ENCODE measurements around the gene BOD1L1. TPM values are rescaled to one million over a fixed set of nuclear protein-coding genes. Genes with fewer than 3 reads are reported as not detected.
"Not testable (repeated sequence)": the region's sequence is repeated elsewhere in the genome, so short reads cannot be mapped to it uniquely, and the experiment has no call there.

BOD1L1 gene
- total RNA-seq, 2 experiments from 2014 or later, result 32.4 to 42.7 TPM

DNA sequence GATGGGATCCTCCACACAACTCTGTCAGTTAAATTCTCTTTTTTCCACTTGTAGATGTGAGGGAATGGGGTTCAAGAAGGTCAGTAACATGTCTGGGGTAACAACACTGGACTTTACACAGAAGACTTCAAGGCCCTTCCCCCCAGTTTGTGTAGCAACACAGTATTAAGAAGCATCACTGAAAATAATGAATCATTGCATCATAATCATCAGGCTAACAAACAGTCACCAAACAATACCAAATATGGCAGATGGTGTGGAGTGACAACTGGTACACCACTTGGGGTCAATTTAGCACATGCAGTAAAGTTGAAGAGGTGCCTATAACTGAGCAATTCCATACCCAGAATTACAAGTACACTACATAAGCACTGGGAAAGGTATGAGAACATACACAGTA lies 38.6 kb downstream of the BOD1L1 start:
- ChIA-PET POLR2A (no interaction called here), CTCF (no interaction called here)
- intact Hi-C loops (cut with DNase I, micrococcal nuclease), result no loop called here
- no peak for DNase-seq
- peaks cover 27% of the 10 kb centered on the region for H3K36me3 Mint-ChIP-seq (ENCODE audit: low read depth)
- no peaks in the 10 kb centered on the region for H3K9me3 Mint-ChIP-seq (ENCODE audit: low read depth)
- H3K27ac Mint-ChIP-seq, result no peak overlapping the region
- no peaks in the 10 kb centered on the region for H3K4me1 Mint-ChIP-seq
- ATAC-seq, result no peak
- H3K27me3 Mint-ChIP-seq, result no peaks in the 10 kb centered on the region
- H3K4me3 Mint-ChIP-seq, result no peak overlapping the region

DNA sequence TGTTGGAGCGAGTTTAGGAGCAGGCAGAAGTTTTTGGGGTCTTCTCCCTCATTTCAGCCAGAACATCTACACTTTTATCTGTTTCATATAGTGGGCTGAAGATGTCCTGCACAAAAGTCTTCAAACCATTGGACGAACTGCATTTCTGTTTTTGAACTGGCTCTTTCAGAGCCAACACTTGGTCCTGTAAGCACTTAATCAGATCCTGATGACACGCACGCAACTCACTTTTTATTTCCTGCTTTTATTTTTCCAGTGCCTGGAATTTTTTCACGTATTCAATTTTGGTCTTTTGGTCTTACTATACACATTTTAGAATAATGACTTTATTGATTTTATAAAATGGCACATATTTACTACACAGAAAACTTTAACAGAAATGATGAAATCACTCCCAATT lies 43.0 kb downstream of the BOD1L1 start:
- Mint-ChIP-seq H3K4me3 (no peak overlapping the region), H3K27me3 (no peaks in the 10 kb centered on the region), H3K36me3 (ENCODE audit: low read depth) (peaks cover 37% of the 10 kb centered on the region), H3K27ac (no peak overlapping the region), H3K4me1 (no peaks in the 10 kb centered on the region), H3K9me3 (ENCODE audit: low read depth) (no peaks in the 10 kb centered on the region)
- intact Hi-C loops (cut with DNase I, micrococcal nuclease), result no loop called here
- ChIA-PET POLR2A (no interaction called here), CTCF (interaction anchor here (1.8 kb wide), 1 partner anchor 9 kb away, joined by 3 read pairs; no protein-coding TSS in a partner anchor)
- DNase-seq, result no peak
- ATAC-seq, result no peak

DNA sequence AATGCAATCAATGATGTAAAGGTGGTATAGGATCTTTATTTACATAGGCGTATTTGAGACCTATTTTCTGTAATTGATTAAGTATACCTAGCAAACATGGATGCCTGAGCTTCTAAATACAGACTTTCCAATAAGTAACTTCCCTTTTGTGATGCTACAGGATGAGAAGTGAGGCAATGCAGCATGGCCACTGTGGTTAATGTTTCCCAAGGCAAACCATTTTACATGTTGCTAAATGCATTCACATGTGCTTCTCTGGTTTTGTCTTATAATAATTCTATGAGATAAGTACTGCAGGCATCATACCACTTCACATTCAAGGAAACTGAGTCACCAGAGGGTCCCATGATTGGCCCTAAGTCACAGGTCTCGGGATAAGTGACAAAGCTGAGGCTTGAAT lies 47.5 kb downstream of the BOD1L1 start:
- peaks cover 39% of the 10 kb centered on the region for H3K36me3 Mint-ChIP-seq (ENCODE audit: low read depth)
- ATAC-seq, result no peak
- H3K27ac Mint-ChIP-seq, result no peak overlapping the region
- H3K9me3 Mint-ChIP-seq (ENCODE audit: low read depth), result no peaks in the 10 kb centered on the region
- no peaks in the 10 kb centered on the region for H3K27me3 Mint-ChIP-seq
- ChIA-PET POLR2A (no interaction called here), CTCF (interaction anchor here (0.8 kb wide), 1 partner anchor 12 kb away, joined by 3 read pairs; no protein-coding TSS in a partner anchor)
- intact Hi-C loops (cut with DNase I, micrococcal nuclease), result no loop called here
- no peaks in the 10 kb centered on the region for H3K4me1 Mint-ChIP-seq
- no peak overlapping the region for H3K4me3 Mint-ChIP-seq
- DNase-seq, result no peak

DNA sequence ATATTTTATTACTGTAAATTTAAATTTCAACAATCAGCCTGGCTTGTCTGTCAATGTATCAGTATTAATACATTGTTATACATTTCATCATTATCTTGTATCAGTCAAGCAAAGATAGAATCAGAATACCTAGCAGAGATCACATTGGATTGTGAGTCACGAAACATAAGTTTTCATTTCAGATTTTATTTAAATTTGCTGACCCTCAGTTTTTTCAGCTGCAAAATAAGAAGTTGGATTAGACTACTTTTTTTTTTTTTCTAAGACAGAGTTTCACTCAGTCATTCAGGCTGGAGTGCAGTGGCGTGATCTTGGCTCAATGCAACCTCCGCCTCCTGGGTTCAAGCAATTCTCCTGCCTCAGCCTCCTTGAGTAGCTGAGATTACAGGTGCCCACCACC lies 49.9 kb downstream of the BOD1L1 start:
- CTCF ChIA-PET, result interaction anchor here (1.4 kb wide), 1 partner anchor 13 kb away, joined by 3 read pairs; no protein-coding TSS in a partner anchor
- H3K9me3 Mint-ChIP-seq (ENCODE audit: low read depth), result no peaks in the 10 kb centered on the region
- intact Hi-C loops (cut with DNase I, micrococcal nuclease), result no loop called here

DNA sequence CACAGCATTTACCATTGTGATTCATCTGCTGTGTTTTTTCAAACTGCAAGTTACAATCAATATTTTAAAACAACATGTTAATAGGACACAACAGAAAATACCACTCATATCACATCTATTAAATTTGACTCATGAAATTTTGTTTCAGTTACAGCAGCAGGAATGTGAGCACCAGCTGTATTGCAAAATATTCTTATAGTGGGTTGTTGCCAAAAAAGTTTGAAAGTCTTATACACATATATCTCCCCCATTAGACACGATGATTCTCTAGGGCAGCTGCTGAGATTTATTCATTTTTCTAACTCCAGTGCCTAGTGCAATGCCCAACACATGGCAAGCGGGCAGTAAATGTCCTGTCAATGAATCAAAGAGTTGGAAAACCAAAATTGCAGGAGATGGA lies 56.6 kb downstream of the BOD1L1 start:
- no peak overlapping the region for H3K4me3 Mint-ChIP-seq
- H3K9me3 Mint-ChIP-seq (ENCODE audit: low read depth), result no peaks in the 10 kb centered on the region
- H3K27ac Mint-ChIP-seq, result no peak overlapping the region
- no peaks in the 10 kb centered on the region for H3K27me3 Mint-ChIP-seq
- no peaks in the 10 kb centered on the region for H3K4me1 Mint-ChIP-seq
- ChIA-PET CTCF (no interaction called here), POLR2A (no interaction called here)
- peaks cover 22% of the 10 kb centered on the region for H3K36me3 Mint-ChIP-seq (ENCODE audit: low read depth)
- intact Hi-C loops (cut with DNase I, micrococcal nuclease), result no loop called here
- ATAC-seq, result no peak
- DNase-seq, result no peak

More for the DNA sequence above, 49.9 kb downstream of the BOD1L1 start:
- ATAC-seq (no peak), DNase-seq (no peak)
- H3K27me3 Mint-ChIP-seq, result no peaks in the 10 kb centered on the region
- POLR2A ChIA-PET, result no interaction called here
- H3K4me1 Mint-ChIP-seq, result no peaks in the 10 kb centered on the region
- no peak overlapping the region for H3K27ac Mint-ChIP-seq
- peaks cover 31% of the 10 kb centered on the region for H3K36me3 Mint-ChIP-seq (ENCODE audit: low read depth)
- no peak overlapping the region for H3K4me3 Mint-ChIP-seq

DNA sequence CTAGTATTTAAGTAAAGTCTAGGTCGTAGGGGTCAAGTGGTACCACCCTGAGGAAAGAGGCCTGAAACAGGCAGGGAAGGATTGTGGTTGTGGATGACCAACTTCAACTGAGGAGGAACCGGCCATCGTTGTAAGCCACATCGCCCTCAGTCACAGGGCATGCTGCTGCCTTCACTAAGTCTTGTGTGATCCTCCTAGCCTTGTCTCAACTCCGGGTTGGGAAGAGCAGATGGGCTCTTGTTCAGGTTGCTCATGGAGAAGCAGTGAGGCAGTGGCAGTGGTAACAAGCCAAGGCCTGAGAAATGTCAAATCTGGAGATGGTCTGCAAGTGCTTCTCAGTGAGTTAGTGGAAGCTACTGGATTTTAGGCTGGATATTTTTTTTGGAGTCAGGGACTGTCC lies 60.4 kb downstream of the BOD1L1 start:
- ChIA-PET POLR2A (no interaction called here), CTCF (no interaction called here)
- peaks cover 20% of the 10 kb centered on the region for H3K36me3 Mint-ChIP-seq (ENCODE audit: low read depth)
- DNase-seq (no peak), ATAC-seq (no peak)
- H3K4me3 Mint-ChIP-seq, result no peak overlapping the region
- H3K4me1 Mint-ChIP-seq, result no peaks in the 10 kb centered on the region
- no peak overlapping the region for H3K27ac Mint-ChIP-seq
- intact Hi-C loops (cut with DNase I, micrococcal nuclease), result no loop called here
- H3K27me3 Mint-ChIP-seq, result no peaks in the 10 kb centered on the region
- H3K9me3 Mint-ChIP-seq (ENCODE audit: low read depth), result no peaks in the 10 kb centered on the region

DNA sequence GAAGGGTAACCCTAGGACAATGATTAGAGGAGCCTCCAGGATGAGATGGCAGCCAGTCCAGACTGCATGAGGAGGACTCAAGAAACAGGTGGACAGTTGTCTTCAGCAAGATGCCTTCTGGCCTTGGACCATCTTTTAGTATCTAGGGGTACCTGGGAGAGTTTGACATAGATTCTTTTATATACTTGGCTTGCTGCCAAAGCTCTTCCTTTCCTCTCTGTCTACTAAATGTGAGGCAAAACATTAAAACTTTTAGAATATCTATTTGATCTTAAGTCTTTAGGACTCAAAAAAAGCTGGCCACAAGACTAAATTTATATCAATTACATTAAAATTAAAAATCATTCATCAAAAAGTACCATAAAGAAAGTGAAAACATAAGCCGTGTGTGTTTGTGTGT lies 64.6 kb downstream of the BOD1L1 start:
- Mint-ChIP-seq H3K27me3 (peaks cover 4% of the 10 kb centered on the region), H3K4me3 (no peak overlapping the region), H3K27ac (no peak overlapping the region), H3K9me3 (ENCODE audit: low read depth) (no peaks in the 10 kb centered on the region), H3K36me3 (ENCODE audit: low read depth) (peaks cover 10% of the 10 kb centered on the region), H3K4me1 (no peaks in the 10 kb centered on the region)
- no peak for ATAC-seq
- DNase-seq, result no peak
- ChIA-PET CTCF (no interaction called here), POLR2A (no interaction called here)
- intact Hi-C loops (cut with DNase I, micrococcal nuclease), result no loop called here

DNA sequence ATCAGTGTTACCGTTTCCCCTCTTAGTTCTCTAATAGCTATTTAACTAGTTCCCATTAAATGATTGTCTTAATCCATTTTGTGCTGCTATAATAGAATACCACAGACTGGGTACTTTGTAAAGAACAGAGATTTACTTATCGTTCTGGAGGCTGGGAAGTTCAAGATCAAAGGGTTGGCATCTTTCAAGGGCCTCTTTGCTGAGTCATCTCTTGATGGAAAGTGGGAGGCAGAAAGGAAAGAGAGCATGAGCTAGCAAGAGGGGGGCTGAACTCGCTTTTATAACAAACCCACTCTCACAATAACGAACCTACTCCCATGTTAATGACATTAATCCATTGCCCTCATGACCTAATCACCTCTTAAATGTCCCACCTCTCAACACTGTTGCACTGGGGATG lies 65.9 kb downstream of the BOD1L1 start:
- Mint-ChIP-seq H3K36me3 (ENCODE audit: low read depth) (peaks cover 6% of the 10 kb centered on the region), H3K27ac (no peak overlapping the region), H3K27me3 (peaks cover 11% of the 10 kb centered on the region), H3K9me3 (ENCODE audit: low read depth) (no peaks in the 10 kb centered on the region), H3K4me1 (no peaks in the 10 kb centered on the region), H3K4me3 (no peak overlapping the region)
- intact Hi-C loops (cut with DNase I, micrococcal nuclease), result no loop called here
- DNase-seq (no peak), ATAC-seq (no peak)
- CTCF ChIA-PET, result no interaction called here
- POLR2A ChIA-PET, result no interaction called here

DNA sequence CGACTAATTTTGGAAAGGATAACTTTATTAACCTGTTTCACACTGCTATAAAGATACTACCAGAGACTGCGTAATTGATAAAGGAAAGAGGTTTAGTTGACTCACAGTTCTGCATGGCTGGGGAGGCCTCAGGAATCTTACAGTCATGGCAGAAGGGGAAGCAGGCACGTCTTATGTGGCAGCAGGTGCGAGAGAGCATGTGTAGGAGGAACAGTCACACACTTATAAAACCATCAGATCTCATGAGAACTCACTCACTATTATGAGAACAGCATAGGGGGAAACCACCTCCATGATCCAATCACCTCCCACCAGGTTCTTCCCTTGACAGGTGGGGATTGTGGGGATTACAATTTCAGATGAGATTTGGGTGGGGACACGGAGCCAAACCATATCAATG lies 67.4 kb downstream of the BOD1L1 start:
- H3K27ac Mint-ChIP-seq; POLR2A ChIA-PET; CTCF ChIA-PET; DNase-seq; H3K4me1 Mint-ChIP-seq; H3K9me3 Mint-ChIP-seq (ENCODE audit: low read depth); ATAC-seq; H3K4me3 Mint-ChIP-seq; intact Hi-C loops (cut with DNase I, micrococcal nuclease); H3K36me3 Mint-ChIP-seq (ENCODE audit: low read depth): not testable (repeated sequence)
- peaks cover 13% of the 10 kb centered on the region for H3K27me3 Mint-ChIP-seq

DNA sequence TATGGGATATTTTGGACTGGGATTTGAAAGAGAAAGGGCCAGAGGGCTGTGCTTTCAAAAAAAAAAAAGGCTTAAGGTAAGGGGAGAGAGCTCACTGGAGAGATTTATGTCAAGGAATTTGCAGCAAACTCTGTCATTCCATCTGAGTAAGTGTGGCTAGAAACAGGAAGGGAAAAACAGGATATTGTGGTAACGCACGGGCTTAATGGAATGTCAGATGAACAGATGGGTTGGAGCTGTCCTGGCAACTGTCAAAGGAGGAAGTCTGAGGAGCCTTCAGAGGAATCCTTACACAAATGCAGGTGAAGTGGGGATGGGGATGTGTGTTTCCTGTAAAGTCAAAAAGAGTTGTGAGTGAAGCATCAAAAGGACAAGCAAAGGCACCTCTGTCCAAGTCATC lies 68.1 kb downstream of the BOD1L1 start:
- H3K27ac Mint-ChIP-seq, result no peak overlapping the region
- CTCF ChIA-PET, result no interaction called here
- intact Hi-C loops (cut with DNase I, micrococcal nuclease), result no loop called here

DNA sequence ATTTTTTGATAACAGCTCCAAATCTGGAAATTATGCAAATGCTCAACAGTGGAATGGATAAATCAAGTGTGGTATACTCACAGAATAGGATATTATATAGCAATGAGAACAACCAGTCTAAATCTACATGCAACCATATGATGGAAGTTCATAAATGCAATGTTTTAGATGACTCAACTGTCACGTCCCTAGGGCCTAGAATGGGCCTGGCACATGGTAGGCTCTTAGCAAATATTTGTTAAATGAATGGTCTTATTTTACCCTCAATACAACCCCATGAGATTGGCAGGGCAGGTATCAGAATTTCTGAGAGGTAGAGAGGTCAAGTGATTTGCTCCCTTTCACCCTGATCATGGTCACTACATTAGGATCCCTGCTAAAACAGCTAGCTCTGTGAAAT lies 68.6 kb downstream of the BOD1L1 start:
- intact Hi-C loops (cut with DNase I, micrococcal nuclease), result no loop called here
- POLR2A ChIA-PET, result no interaction called here
- CTCF ChIA-PET, result no interaction called here
- Mint-ChIP-seq H3K36me3 (ENCODE audit: low read depth) (no peaks in the 10 kb centered on the region), H3K27ac (no peak overlapping the region), H3K9me3 (ENCODE audit: low read depth) (no peaks in the 10 kb centered on the region), H3K4me1 (no peaks in the 10 kb centered on the region), H3K4me3 (no peak overlapping the region), H3K27me3 (peaks cover 17% of the 10 kb centered on the region)
- DNase-seq (no peak), ATAC-seq (no peak)

More for the DNA sequence above, 68.1 kb downstream of the BOD1L1 start:
- POLR2A ChIA-PET, result no interaction called here
- peaks cover 14% of the 10 kb centered on the region for H3K27me3 Mint-ChIP-seq
- H3K4me1 Mint-ChIP-seq, result no peaks in the 10 kb centered on the region
- H3K9me3 Mint-ChIP-seq (ENCODE audit: low read depth), result no peaks in the 10 kb centered on the region
- H3K4me3 Mint-ChIP-seq, result no peak overlapping the region
- H3K36me3 Mint-ChIP-seq (ENCODE audit: low read depth), result no peaks in the 10 kb centered on the region
- ATAC-seq (no peak), DNase-seq (no peak)

DNA sequence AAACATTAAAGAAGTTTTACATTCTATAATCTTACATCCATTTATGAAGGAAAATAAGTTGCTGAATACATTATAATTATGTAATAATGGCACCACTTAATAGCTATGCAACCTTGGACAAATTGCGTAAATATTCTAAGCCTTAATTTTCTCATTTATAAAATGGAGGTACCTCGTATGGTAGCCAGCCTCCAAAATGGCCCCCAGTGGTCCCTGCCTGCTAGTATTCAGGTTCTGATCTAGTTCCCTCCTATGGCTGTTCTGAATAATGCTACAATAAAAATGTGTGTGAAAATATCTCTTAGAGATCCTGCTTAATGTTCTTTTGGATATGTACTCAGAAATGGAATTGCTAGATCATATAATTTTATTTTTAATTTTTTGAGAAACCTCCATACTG lies 72.2 kb downstream of the BOD1L1 start:
- no peaks in the 10 kb centered on the region for H3K9me3 Mint-ChIP-seq (ENCODE audit: low read depth)
- H3K36me3 Mint-ChIP-seq (ENCODE audit: low read depth), result no peaks in the 10 kb centered on the region
- peaks cover 46% of the 10 kb centered on the region for H3K27me3 Mint-ChIP-seq
- POLR2A ChIA-PET, result no interaction called here
- no peak overlapping the region for H3K4me3 Mint-ChIP-seq
- intact Hi-C loops (cut with DNase I, micrococcal nuclease), result no loop called here
- CTCF ChIA-PET, result no interaction called here
- no peaks in the 10 kb centered on the region for H3K4me1 Mint-ChIP-seq
- no peak for DNase-seq
- ATAC-seq, result no peak
- H3K27ac Mint-ChIP-seq, result no peak overlapping the region

DNA sequence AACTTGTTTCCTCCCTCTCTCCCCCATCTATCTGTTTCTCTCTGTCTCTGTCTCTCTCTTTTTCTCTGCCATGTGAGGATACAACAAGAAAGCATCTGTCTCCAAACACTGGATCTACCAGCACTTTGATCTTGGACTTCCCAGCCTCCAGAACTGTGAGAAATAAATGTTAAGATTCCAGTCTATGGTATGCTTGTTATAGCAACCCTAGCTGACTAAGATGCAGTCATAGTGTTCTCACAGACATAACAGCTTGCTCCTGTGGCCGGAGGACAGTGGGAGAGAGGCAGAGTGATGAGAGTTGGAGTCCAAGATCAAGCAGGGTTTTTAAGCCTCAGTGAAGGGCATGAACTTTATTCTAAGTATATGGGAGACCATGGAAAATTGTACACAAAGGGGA lies 74.4 kb downstream of the BOD1L1 start:
- Mint-ChIP-seq H3K36me3 (ENCODE audit: low read depth) (no peaks in the 10 kb centered on the region), H3K4me1 (peaks cover 11% of the 10 kb centered on the region), H3K9me3 (ENCODE audit: low read depth) (no peaks in the 10 kb centered on the region), H3K27me3 (peaks cover 57% of the 10 kb centered on the region), H3K27ac (no peak overlapping the region), H3K4me3 (no peak overlapping the region)
- DNase-seq, result no peak
- intact Hi-C loops (cut with DNase I, micrococcal nuclease), result no loop called here
- ATAC-seq, result no peak
- CTCF ChIA-PET, result interaction anchor here (0.7 kb wide), 1 partner anchor 1831 kb away, joined by 3 read pairs; no protein-coding TSS in a partner anchor
- POLR2A ChIA-PET, result no interaction called here

Data from activated CD4-positive, alpha-beta T cell treated with anti-CD3 and anti-CD28 coated beads for 36 hours (primary cell).